D721Med (cell line): ENCODE measurements around the gene PCBP3.

Experiments used
- DNase-seq: peaks from one replicate; pipeline ENCODE4 v3.0.0; 2011; ENCODE audit warnings: low spot score; ENCODE audit not compliant: insufficient read length
- FAIRE-seq: peaks from 2 replicates; lab custom pipeline; 2011; peaks lifted over from hg19 to GRCh38; lab: Jason Lieb, UNC
- CTCF ChIP-seq: IDR thresholded peaks from 2 replicates; pipeline ENCODE4 v1.5.1; 2012; ENCODE audit warnings: mild to moderate bottlenecking, control low read depth; ENCODE audit not compliant: insufficient read depth; ENCODE audit errors: missing control alignments

Gene PCBP3

GRCh38 chr21:45816794-45817193, 173.3 kb downstream of the PCBP3 start:
- TF ChIP-seq CTCF = no peak
- no peak for FAIRE-seq
- no peak for DNase-seq

- FAIRE-seq (no peak), DNase-seq (no peak)
- TF ChIP-seq CTCF = no peak
Observed at GRCh38 chr21:45817345-45817744, 173.8 kb downstream of the PCBP3 start.

GRCh38 chr21:45818276-45818903, 174.9 kb downstream of the PCBP3 start:
- DNase-seq (no peak), FAIRE-seq (no peak)
- TF ChIP-seq CTCF = no peak

GRCh38 chr21:45818904-45819285, 175.4 kb downstream of the PCBP3 start:
- no peak for TF ChIP-seq CTCF
- no peak for DNase-seq
- FAIRE-seq = no peak

GRCh38 chr21:45819478-45820170, 176.1 kb downstream of the PCBP3 start:
- no peak for DNase-seq
- TF ChIP-seq CTCF = no peak
- no peak for FAIRE-seq

GRCh38 chr21:45820171-45821091, 176.9 kb downstream of the PCBP3 start:
- TF ChIP-seq CTCF = peak; percentile 93
- DNase-seq = peak; percentile 93
- FAIRE-seq = no peak
